OCI-LY1 (cell line): ENCODE measurements around the gene PRKAG3.

Source experiments
- H2AFZ ChIP-seq: fragments of 200-600 bp; sonication (generic), shearing (Covaris generic); 2 replicates; pipeline ENCODE4 v1.6.0; 2014; ENCODE audit warnings: antibody characterized with exemption, mild to moderate bottlenecking, low read length
- H3F3A ChIP-seq: fragments of 200-600 bp; sonication (generic), shearing (Covaris generic); 2 replicates; pipeline ENCODE4 v1.6.0; 2014; ENCODE audit warnings: mild to moderate bottlenecking, antibody characterized with exemption, low read length, moderate library complexity; ENCODE audit not compliant: insufficient read depth
- H3K27ac ChIP-seq: fragments of 200-600 bp; sonication (generic); 2 replicates; pipeline ENCODE4 v1.5.1; 2014; ENCODE audit warnings: low read length, mixed run types, mild to moderate bottlenecking, low read depth; ENCODE audit not compliant: poor library complexity, severe bottlenecking
- H3K27me3 ChIP-seq: fragments of 200-600 bp; sonication (generic); 2 replicates; pipeline ENCODE4 v1.6.0; 2014; ENCODE audit warnings: antibody characterized with exemption, mild to moderate bottlenecking, low read length, moderate library complexity; ENCODE audit not compliant: insufficient read depth
- H3K36me3 ChIP-seq: fragments of 200-600 bp; sonication (generic); 2 replicates; pipeline ENCODE4 v1.6.1; 2014; ENCODE audit warnings: mild to moderate bottlenecking, antibody characterized with exemption, low read length, moderate library complexity, mixed read lengths; ENCODE audit not compliant: insufficient read depth
- H3K4me1 ChIP-seq: fragments of 200-600 bp; sonication (generic); 2 replicates; pipeline ENCODE4 v1.5.1; 2014; ENCODE audit warnings: mild to moderate bottlenecking, low read length, moderate library complexity; ENCODE audit not compliant: insufficient read depth, severe bottlenecking
- H3K4me2 ChIP-seq: fragments of 200-600 bp; sonication (generic), shearing (Covaris generic); 2 replicates; pipeline ENCODE4 v1.6.1; 2014; ENCODE audit warnings: low read length
- H3K4me3 ChIP-seq: fragments of 200-600 bp; sonication (generic); 2 replicates; pipeline ENCODE4 v1.5.1; 2014; ENCODE audit warnings: low read length, low read depth, mild to moderate bottlenecking, mixed read lengths; ENCODE audit not compliant: poor library complexity, severe bottlenecking
- H3K79me2 ChIP-seq: fragments of 200-600 bp; shearing (Covaris generic); 2 replicates; pipeline ENCODE4 v1.6.1; 2016; ENCODE audit warnings: mixed run types, low read length, mixed read lengths; ENCODE audit not compliant: insufficient read depth
- H3K9ac ChIP-seq: fragments of 200-600 bp; sonication (generic), shearing (Covaris generic); 2 replicates; pipeline ENCODE4 v1.6.1; 2014; ENCODE audit warnings: mild to moderate bottlenecking, low read length, mixed read lengths
- H3K9me2 ChIP-seq: fragments of 200-600 bp; sonication (generic), shearing (Covaris generic); 2 replicates; pipeline ENCODE4 v1.6.1; 2014; ENCODE audit warnings: low read depth, mild to moderate bottlenecking, low read length, mixed read lengths
- H3K9me3 ChIP-seq: fragments of 200-600 bp; shearing (Covaris generic); 2 replicates; pipeline ENCODE4 v1.6.1; 2014; ENCODE audit warnings: low read length, mixed read lengths
- H4K20me1 ChIP-seq: fragments of 200-600 bp; sonication (generic), shearing (Covaris generic); 2 replicates; pipeline ENCODE4 v1.6.0; 2016; ENCODE audit warnings: mild to moderate bottlenecking, low read length; ENCODE audit not compliant: insufficient read depth
- CTCF ChIP-seq: fragments of 200-600 bp; sonication (generic), shearing (Covaris generic); IDR thresholded peaks from 2 replicates; pipeline ENCODE4 v1.5.1; 2017; ENCODE audit warnings: mild to moderate bottlenecking, antibody characterized with exemption, low read length, moderate library complexity, mixed read lengths
- EZH2 ChIP-seq: fragments of 200-600 bp; sonication (generic), shearing (Covaris generic); IDR thresholded peaks from 2 replicates; pipeline ENCODE4 v1.8.0; 2017; ENCODE audit warnings: borderline replicate concordance, mixed run types, mild to moderate bottlenecking, antibody characterized with exemption, low read length, moderate library complexity, mixed read lengths

The PRKAG3 gene

GRCh38 chr2:218875692-218876246, 44.2 kb upstream of the PRKAG3 start:
- no peaks in the 10 kb centered on the region for H3K9me2 ChIP-seq
- no peak overlapping the region for H2AFZ ChIP-seq
- peaks cover 57% of the 10 kb centered on the region for H3K4me1 ChIP-seq
- no peak for TF ChIP-seq CTCF
- no peak for TF ChIP-seq EZH2
- no peak overlapping the region for H3K4me2 ChIP-seq
- no peaks in the 10 kb centered on the region for H3K79me2 ChIP-seq
- H3K36me3 ChIP-seq, result no peaks in the 10 kb centered on the region
- no peak overlapping the region for H3K4me3 ChIP-seq
- H3K27ac ChIP-seq, result no peak overlapping the region
- H3K9me3 ChIP-seq, result no peaks in the 10 kb centered on the region
- no peaks in the 10 kb centered on the region for H3F3A ChIP-seq
- H4K20me1 ChIP-seq, result no peaks in the 10 kb centered on the region
- H3K27me3 ChIP-seq, result peaks cover 11% of the 10 kb centered on the region
- H3K9ac ChIP-seq, result no peak overlapping the region

GRCh38 chr2:218873359-218874194, 42.0 kb upstream of the PRKAG3 start:
- Histone ChIP-seq H3K4me3 (no peak overlapping the region), H2AFZ (no peak overlapping the region)

GRCh38 chr2:218872645-218873358, 41.2 kb upstream of the PRKAG3 start:
- Histone ChIP-seq H3F3A (no peaks in the 10 kb centered on the region), H3K27ac (no peak overlapping the region), H3K4me3 (no peak overlapping the region), H3K9me3 (no peaks in the 10 kb centered on the region), H3K9ac (no peak overlapping the region), H3K4me1 (peaks cover 32% of the 10 kb centered on the region), H3K9me2 (no peaks in the 10 kb centered on the region), H2AFZ (no peak overlapping the region), H3K79me2 (no peaks in the 10 kb centered on the region), H3K27me3 (peaks cover 11% of the 10 kb centered on the region), H4K20me1 (no peaks in the 10 kb centered on the region), H3K36me3 (no peaks in the 10 kb centered on the region), H3K4me2 (peak overlapping the region; percentile 30; the same call in 1 of the 2 replicates)
- TF ChIP-seq CTCF (no peak), EZH2 (no peak)

More at GRCh38 chr2:218873359-218874194, 42.0 kb upstream of the PRKAG3 start:
- Histone ChIP-seq H3K4me2 (peak overlapping the region; percentile 30; the same call in 1 of the 2 replicates), H3K9ac (no peak overlapping the region), H4K20me1 (no peaks in the 10 kb centered on the region), H3K36me3 (no peaks in the 10 kb centered on the region), H3F3A (no peaks in the 10 kb centered on the region), H3K79me2 (no peaks in the 10 kb centered on the region), H3K27me3 (peaks cover 11% of the 10 kb centered on the region), H3K27ac (no peak overlapping the region), H3K9me3 (no peaks in the 10 kb centered on the region), H3K4me1 (peaks cover 39% of the 10 kb centered on the region), H3K9me2 (no peaks in the 10 kb centered on the region)
- TF ChIP-seq EZH2 (no peak), CTCF (no peak)
